Peyer's patch (tissue), 4 donors: ENCODE measurements around the gene TWNK.

Source experiments
- POLR2A ChIP-seq, 2 donors: fragments of 450-650 bp; IDR thresholded peaks; one replicate each; pipeline ENCODE4 v1.5.1; 2017; ENCODE audit warnings: antibody characterized with exemption in 2 of 2, mild to moderate bottlenecking in 2 of 2, moderate library complexity in 2 of 2
- TF ChIP-seq, protein P1 (sequence below), 6 experiments: fragments of 450-650 bp in 4 of 6; fragments of 200-600 bp in 2 of 6; sonication (generic) in 1 of 6; IDR thresholded peaks; one replicate each; pipeline ENCODE4 v1.5.1; 2017 to 2019; ENCODE audit warnings: antibody characterized with exemption in 6 of 6, mild to moderate bottlenecking in 3 of 6, moderate library complexity in 1 of 6

DNA sequence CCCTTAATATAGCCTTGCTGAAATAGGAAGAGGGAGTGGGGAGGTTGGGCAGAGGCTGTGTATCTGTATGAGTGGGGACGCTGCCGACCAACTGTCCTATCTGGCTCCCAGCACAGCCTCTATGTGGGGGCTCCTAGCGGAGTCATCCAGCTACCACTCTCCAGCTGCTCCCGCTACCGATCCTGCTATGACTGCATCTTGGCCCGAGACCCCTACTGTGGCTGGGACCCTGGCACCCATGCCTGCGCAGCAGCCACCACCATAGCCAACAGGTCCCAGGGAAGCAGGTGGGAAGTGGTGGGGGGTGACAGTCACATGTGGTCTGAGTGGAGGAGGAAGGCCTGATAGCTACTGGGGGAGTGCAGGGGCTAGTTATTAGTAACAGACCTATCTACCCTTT is 6.6 kb upstream of the TWNK start:
- TF ChIP-seq, protein P1, sequence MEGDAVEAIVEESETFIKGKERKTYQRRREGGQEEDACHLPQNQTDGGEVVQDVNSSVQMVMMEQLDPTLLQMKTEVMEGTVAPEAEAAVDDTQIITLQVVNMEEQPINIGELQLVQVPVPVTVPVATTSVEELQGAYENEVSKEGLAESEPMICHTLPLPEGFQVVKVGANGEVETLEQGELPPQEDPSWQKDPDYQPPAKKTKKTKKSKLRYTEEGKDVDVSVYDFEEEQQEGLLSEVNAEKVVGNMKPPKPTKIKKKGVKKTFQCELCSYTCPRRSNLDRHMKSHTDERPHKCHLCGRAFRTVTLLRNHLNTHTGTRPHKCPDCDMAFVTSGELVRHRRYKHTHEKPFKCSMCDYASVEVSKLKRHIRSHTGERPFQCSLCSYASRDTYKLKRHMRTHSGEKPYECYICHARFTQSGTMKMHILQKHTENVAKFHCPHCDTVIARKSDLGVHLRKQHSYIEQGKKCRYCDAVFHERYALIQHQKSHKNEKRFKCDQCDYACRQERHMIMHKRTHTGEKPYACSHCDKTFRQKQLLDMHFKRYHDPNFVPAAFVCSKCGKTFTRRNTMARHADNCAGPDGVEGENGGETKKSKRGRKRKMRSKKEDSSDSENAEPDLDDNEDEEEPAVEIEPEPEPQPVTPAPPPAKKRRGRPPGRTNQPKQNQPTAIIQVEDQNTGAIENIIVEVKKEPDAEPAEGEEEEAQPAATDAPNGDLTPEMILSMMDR (IDR thresholded peaks at IDR 0.05): no peak
- no peak for TF ChIP-seq POLR2A (IDR thresholded peaks at IDR 0.05)
